IMR-90 (cell line): ENCODE data around the gene SPTLC2. TPM values are rescaled to one million over a fixed set of nuclear protein-coding genes. Genes with fewer than 3 reads are reported as not detected.

Experiments used
- ATAC-seq: fragments of 200-7000 bp; cut with Tn5 transposase; 2 replicates; pipeline ENCODE4 v1.9.1; 2020; ENCODE audit warnings: low read depth, mild to moderate bottlenecking, moderate library complexity
- BruUV-seq: library from RNA; stranded (reverse); fragments of 400-500 nt; replicated peaks from 2 replicates; lab custom pipeline; 2021; lab: Mats Ljungman, UMichigan
- CTCF ChIA-PET: fragments of 300-600 bp; formaldehyde crosslinking; extraction: SDS; loops from one replicate; lab custom pipeline; 2021; ENCODE audit warnings: antibody characterized with exemption; lab: Yijun Ruan, JAX
- POLR2A ChIA-PET: fragments of 300-600 bp; sonication (Branson Sonifier 250); formaldehyde crosslinking; loops from one replicate; lab custom pipeline; 2022; ENCODE audit warnings: antibody characterized with exemption; ENCODE audit not compliant: unreplicated experiment; lab: Charles Lee
- DNase-seq: peaks from one replicate; pipeline ENCODE4 v3.0.0; 2013
- H2AFZ ChIP-seq: replicated peaks from 2 replicates; pipeline ENCODE3; 2013; ENCODE audit warnings: low read length, mild to moderate bottlenecking; ENCODE audit not compliant: poor library complexity
- H2AK5ac ChIP-seq: 2 replicates; pipeline ENCODE4 v1.6.1; 2013; ENCODE audit warnings: low read depth, low read length, inconsistent platforms
- H2AK9ac ChIP-seq: replicated peaks from 2 replicates; pipeline ENCODE3; 2013; ENCODE audit warnings: mild to moderate bottlenecking, low read depth, low read length, moderate library complexity; ENCODE audit not compliant: poor library complexity
- H2BK120ac ChIP-seq: 2 replicates; pipeline ENCODE4 v1.6.1; 2013; ENCODE audit warnings: low read depth, low read length, inconsistent platforms
- H2BK15ac ChIP-seq: 3 replicates; pipeline ENCODE4 v1.6.1; 2013; ENCODE audit warnings: low read depth, low read length, inconsistent platforms
- H2BK20ac ChIP-seq: 2 replicates; pipeline ENCODE4 v1.6.1; 2013; ENCODE audit warnings: low read depth, mild to moderate bottlenecking, inconsistent platforms, low read length, moderate library complexity
- H2BK5ac ChIP-seq: 2 replicates; pipeline ENCODE4 v1.6.1; 2013; ENCODE audit warnings: mild to moderate bottlenecking, low read depth, low read length, inconsistent platforms; ENCODE audit not compliant: poor library complexity, severe bottlenecking
- H3K14ac ChIP-seq: replicated peaks from 2 replicates; pipeline ENCODE4 v1.6.1; 2013; ENCODE audit warnings: low read depth, low read length, inconsistent platforms
- H3K18ac ChIP-seq: 2 replicates; pipeline ENCODE4 v1.6.1; 2013; ENCODE audit warnings: low read depth, low read length, control low read depth
- H3K23ac ChIP-seq: 2 replicates; pipeline ENCODE4 v1.6.1; 2013; ENCODE audit warnings: low read depth, low read length, inconsistent platforms
- H3K27ac ChIP-seq: 2 replicates; pipeline ENCODE4 v1.5.1; 2013; ENCODE audit warnings: mild to moderate bottlenecking, control low read depth, low read length; ENCODE audit not compliant: insufficient read depth
- H3K27me3 ChIP-seq: 2 replicates; pipeline ENCODE4 v1.6.1; 2013; ENCODE audit warnings: low read length; ENCODE audit not compliant: control insufficient read depth, insufficient read depth
- H3K36me3 ChIP-seq: 2 replicates; pipeline ENCODE4 v1.6.1; 2013; ENCODE audit warnings: low read length, mixed read lengths; ENCODE audit not compliant: control insufficient read depth, insufficient read depth
- H3K4ac ChIP-seq: 2 replicates; pipeline ENCODE4 v1.6.1; 2013; ENCODE audit warnings: low read depth, low read length, inconsistent platforms
- H3K4me1 ChIP-seq: 2 replicates; pipeline ENCODE4 v1.6.1; 2013; ENCODE audit warnings: low read length, mixed read lengths; ENCODE audit not compliant: control insufficient read depth, insufficient read depth
- H3K4me2 ChIP-seq: 2 replicates; pipeline ENCODE4 v1.6.1; 2013; ENCODE audit warnings: low read depth, mild to moderate bottlenecking, control low read depth, low read length, moderate library complexity
- H3K4me3 ChIP-seq: 2 replicates; pipeline ENCODE4 v1.5.1; 2013; ENCODE audit warnings: low read depth, mild to moderate bottlenecking, control low read depth, low read length, moderate library complexity; ENCODE audit not compliant: insufficient read depth
- H3K56ac ChIP-seq: 2 replicates; pipeline ENCODE4 v1.6.1; 2013; ENCODE audit warnings: low read length, inconsistent platforms; ENCODE audit not compliant: insufficient read depth; ENCODE audit errors: extremely low read depth
- H3K79me1 ChIP-seq, 2 experiments: 2 replicates each; pipeline ENCODE4 v1.6.1; 2013; ENCODE audit warnings: low read length in 2 of 2, inconsistent platforms in 1 of 2, low read depth in 1 of 2
- H3K9ac ChIP-seq: 2 replicates; pipeline ENCODE4 v1.6.1; 2013; ENCODE audit warnings: low read depth, low read length, control low read depth
- H3K9me1 ChIP-seq: 2 replicates; pipeline ENCODE4 v1.6.1; 2013; ENCODE audit warnings: low read length, inconsistent platforms; ENCODE audit not compliant: insufficient read depth
- H3K9me3 ChIP-seq: 2 replicates; pipeline ENCODE4 v1.6.1; 2013; ENCODE audit warnings: low read length; ENCODE audit not compliant: control insufficient read depth, insufficient read depth
- H4K20me1 ChIP-seq: 2 replicates; pipeline ENCODE4 v1.6.1; 2013; ENCODE audit warnings: low read length, inconsistent platforms; ENCODE audit not compliant: insufficient read depth
- H4K5ac ChIP-seq: 2 replicates; pipeline ENCODE4 v1.6.1; 2013; ENCODE audit warnings: mild to moderate bottlenecking, low read depth, low read length, control low read depth
- H4K8ac ChIP-seq, 2 experiments: 2 replicates each; pipeline ENCODE4 v1.6.1; 2013; ENCODE audit warnings: low read depth in 2 of 2, low read length in 2 of 2, control low read depth in 1 of 2, inconsistent platforms in 1 of 2
- H4K91ac ChIP-seq: 2 replicates; pipeline ENCODE4 v1.6.1; 2013; ENCODE audit warnings: low read depth, low read length, inconsistent platforms; ENCODE audit not compliant: insufficient read depth
- CEBPB ChIP-seq: IDR thresholded peaks from 2 replicates; pipeline ENCODE4 v1.6.1; 2012; ENCODE audit warnings: low read depth, low read length, improper control_type of control experiment
- NFE2L2 ChIP-seq: fragments of 150-350 bp; IDR thresholded peaks from 2 replicates; pipeline ENCODE4 v1.6.1; 2016; ENCODE audit warnings: low read depth, mild to moderate bottlenecking, low read length
- WGBS, 2 experiments: methylation state at CpG; one replicate each; pipeline versions ENCODE4 v1.1.5 to v1.1.7; 2013; ENCODE audit warnings: missing lambda C conversion rate in 2 of 2; ENCODE audit not compliant: insufficient read length in 1 of 2; ENCODE audit errors: extremely low coverage in 2 of 2; 5-methylcytosine and 5-hydroxymethylcytosine counted together
- dilution Hi-C: fragments of 300-500 bp; cut with HindIII; formaldehyde crosslinking; loops from one replicate; pipeline ENCODE4 v1.14.3; 2018; ENCODE audit warnings: low sequenced_read_pairs; ENCODE audit not compliant: unreplicated experiment
- in situ Hi-C: fragments of 300-500 bp; cut with MboI; formaldehyde crosslinking; loops from 3 replicates; pipeline ENCODE4 v1.14.3; 2019; ENCODE audit warnings: low sequenced_read_pairs, inconsistent platforms, mixed read lengths
- intact Hi-C: fragments of 100-400 bp; cut with micrococcal nuclease; formaldehyde crosslinking; loops from 2 replicates; pipeline ENCODE4 v1.10.0; 2022
- polyA plus RNA-seq, 3 experiments: library from polyadenylated mRNA; depleted of rRNA; stranded (reverse); fragments of >200 nt; gene quantifications; 2 replicates each; pipeline ENCODE4 v1.2.3, GENCODE V29; 2012; ENCODE audit warnings: low replicate concordance in 1 of 3
- total RNA-seq: library from RNA; depleted of rRNA; stranded (reverse); fragments of >200 nt; gene quantifications from 2 replicates; pipeline ENCODE4 v1.2.3, GENCODE V29; 2012
- TF ChIP-seq, protein P1 (sequence below): fragments of 150-350 bp; IDR thresholded peaks from 2 replicates; pipeline ENCODE4 v1.6.1; 2017; ENCODE audit warnings: mild to moderate bottlenecking, antibody characterized with exemption, low read length, low read depth

SPTLC2 gene
- total and polyA plus RNA-seq, 2 of the 4 experiments (the other 2 are of a cell fraction), result 22.6 to 68.3 TPM

DNA sequence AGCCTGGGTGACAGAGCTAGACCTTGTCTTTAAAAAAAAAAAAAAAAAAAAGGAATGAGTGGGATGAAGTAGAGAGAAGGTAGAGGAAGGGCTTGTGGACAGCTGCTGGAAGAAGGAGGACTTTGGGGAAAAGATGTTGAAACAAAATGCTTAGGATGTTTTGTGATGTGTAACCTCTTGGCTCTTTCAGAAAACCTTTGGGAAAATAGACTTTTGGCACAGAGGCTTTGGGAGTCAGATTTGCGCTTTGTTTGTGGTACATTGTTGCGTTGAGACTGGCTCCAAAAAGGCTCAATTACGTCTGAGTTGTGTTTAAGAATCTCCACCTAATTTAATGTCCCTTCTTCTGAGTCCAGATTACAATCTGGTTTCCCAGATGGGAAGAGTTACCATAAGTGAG lies 32.9 kb upstream of the SPTLC2 start:
- in situ Hi-C loops, result no loop called here
- Histone ChIP-seq H3K4me1 (no peaks in the 10 kb centered on the region), H2BK120ac (no peak overlapping the region), H2AFZ (no peak overlapping the region), H3K18ac (no peak overlapping the region), H3K23ac (no peak overlapping the region), H3K36me3 (no peaks in the 10 kb centered on the region), H2AK5ac (no peak overlapping the region), H2BK20ac (no peak overlapping the region), H4K20me1 (no peaks in the 10 kb centered on the region), H2BK5ac (no peak overlapping the region), H4K8ac (no peak overlapping the region), H4K5ac (no peak overlapping the region), H3K4ac (no peak overlapping the region), H3K79me1 (no peaks in the 10 kb centered on the region), H3K9me1 (no peaks in the 10 kb centered on the region), H4K91ac (no peak overlapping the region), H3K14ac (no peak overlapping the region), H2AK9ac (no peak overlapping the region), H3K4me2 (no peak overlapping the region), H3K9me3 (no peaks in the 10 kb centered on the region), H3K4me3 (no peak overlapping the region), H3K56ac (no peak overlapping the region), H3K27ac (no peak overlapping the region), H3K9ac (no peak overlapping the region), H2BK15ac (no peak overlapping the region), H3K27me3 (no peaks in the 10 kb centered on the region)
- WGBS, 2 experiments, result no CpG with 5 or more reads among the region's 3 CpGs
- BruUV-seq, result no TSS peak
- POLR2A ChIA-PET, result no interaction called here
- ATAC-seq (no peak), DNase-seq (peak; percentile 18)
- CTCF ChIA-PET, result no interaction called here
- dilution Hi-C loops, result no loop called here
- intact Hi-C loops, result no loop called here
- TF ChIP-seq, protein P1, sequence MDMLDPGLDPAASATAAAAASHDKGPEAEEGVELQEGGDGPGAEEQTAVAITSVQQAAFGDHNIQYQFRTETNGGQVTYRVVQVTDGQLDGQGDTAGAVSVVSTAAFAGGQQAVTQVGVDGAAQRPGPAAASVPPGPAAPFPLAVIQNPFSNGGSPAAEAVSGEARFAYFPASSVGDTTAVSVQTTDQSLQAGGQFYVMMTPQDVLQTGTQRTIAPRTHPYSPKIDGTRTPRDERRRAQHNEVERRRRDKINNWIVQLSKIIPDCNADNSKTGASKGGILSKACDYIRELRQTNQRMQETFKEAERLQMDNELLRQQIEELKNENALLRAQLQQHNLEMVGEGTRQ, result no peak
- TF ChIP-seq NFE2L2, result no peak
- no peak for TF ChIP-seq CEBPB
